GM12878 (cell line): ENCODE results near the gene CCDC43.

ENCODE experiments used
- ETV6 ChIP-seq, 2 experiments: fragments of 450-650 bp in 1 of 2; IDR thresholded peaks in 1 of 2; conservative IDR thresholded peaks in 1 of 2; 2 replicates each; pipeline ENCODE4 v1.6.1; 2014; ENCODE audit warnings: antibody characterized with exemption in 1 of 2, borderline replicate concordance in 1 of 2, low read depth in 1 of 2, mild to moderate bottlenecking in 1 of 2, moderate library complexity in 1 of 2
- FOXM1 ChIP-seq: IDR thresholded peaks from 2 replicates; pipeline ENCODE4 v1.6.1; 2012; ENCODE audit warnings: low read depth, mild to moderate bottlenecking, inconsistent platforms, low read length, moderate library complexity
- MXI1 ChIP-seq: fragments of 150-350 bp; IDR thresholded peaks from 2 replicates; pipeline ENCODE4 v1.6.1; 2011; ENCODE audit warnings: low read depth, mild to moderate bottlenecking, inconsistent platforms, low read length, improper control_type of control experiment
- NR2C2 ChIP-seq: IDR thresholded peaks from 2 replicates; pipeline ENCODE4 v1.6.1; 2011; ENCODE audit warnings: borderline replicate concordance, low read depth; ENCODE audit not compliant: control insufficient read depth, insufficient read length
- NRF1 ChIP-seq: conservative IDR thresholded peaks from 2 replicates; pipeline ENCODE4 v1.6.1; 2011; ENCODE audit warnings: mild to moderate bottlenecking, low read depth, low read length, improper control_type of control experiment
- RFX5 ChIP-seq: IDR thresholded peaks from 2 replicates; pipeline ENCODE4 v1.6.1; 2011; ENCODE audit warnings: low read depth, low read length, improper control_type of control experiment
- SREBF1 ChIP-seq: IDR thresholded peaks from 2 replicates; pipeline ENCODE4 v1.6.1; 2012; ENCODE audit warnings: mild to moderate bottlenecking, low read length
- TARDBP ChIP-seq: IDR thresholded peaks from 2 replicates; pipeline ENCODE4 v1.6.1; 2016; ENCODE audit warnings: borderline replicate concordance
- WRNIP1 ChIP-seq: IDR thresholded peaks from 2 replicates; pipeline ENCODE4 v1.6.1; 2011; ENCODE audit warnings: low read depth, low read length, improper control_type of control experiment, borderline replicate concordance
- ZNF384 ChIP-seq: IDR thresholded peaks from 2 replicates; pipeline ENCODE4 v1.6.1; 2012; ENCODE audit warnings: low read depth, mild to moderate bottlenecking, low read length, improper control_type of control experiment, borderline replicate concordance
- ZSCAN29 ChIP-seq: fragments of 450-650 bp; IDR thresholded peaks from 2 replicates; pipeline ENCODE4 v1.6.1; 2017; ENCODE audit warnings: mild to moderate bottlenecking, moderate library complexity
- TF ChIP-seq, protein P1 (sequence below), 3 experiments: IDR thresholded peaks in 2 of 3; conservative IDR thresholded peaks in 1 of 3; 2 replicates each; pipeline ENCODE4 v1.5.1; 2011; ENCODE audit warnings: low read depth in 3 of 3, low read length in 3 of 3, mild to moderate bottlenecking in 3 of 3, control low read depth in 2 of 3, moderate library complexity in 2 of 3, inconsistent platforms in 1 of 3, mixed read lengths in 1 of 3; ENCODE audit not compliant: control insufficient read depth in 2 of 3, insufficient read depth in 1 of 3; ENCODE audit errors: extremely low read depth in 1 of 3
- TF ChIP-seq, protein P2 (sequence below): fragments of 150-350 bp; IDR thresholded peaks from 2 replicates; pipeline ENCODE4 v1.6.1; 2016; ENCODE audit warnings: low read depth, low read length

DNA sequence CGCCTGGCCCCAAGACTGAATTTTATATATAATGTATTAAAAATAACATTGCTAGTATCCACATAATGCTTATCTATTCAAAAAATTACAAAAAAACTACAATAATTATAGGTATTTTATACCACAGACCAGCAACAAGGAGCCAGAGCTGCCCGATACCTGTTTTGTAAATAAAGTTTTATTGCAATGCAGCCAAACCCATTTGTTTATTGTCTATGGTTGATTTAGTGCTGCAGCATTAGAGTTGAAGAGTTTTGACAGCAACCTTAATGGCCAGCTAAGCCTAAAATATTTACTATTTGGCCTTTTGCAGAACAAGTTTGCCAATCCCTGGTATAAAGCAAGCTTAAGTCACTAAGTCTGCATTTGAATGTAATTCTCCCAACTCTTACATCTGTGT is 27.7 kb downstream of the CCDC43 start:
- TF ChIP-seq TARDBP = no peak
- TF ChIP-seq, protein P1, sequence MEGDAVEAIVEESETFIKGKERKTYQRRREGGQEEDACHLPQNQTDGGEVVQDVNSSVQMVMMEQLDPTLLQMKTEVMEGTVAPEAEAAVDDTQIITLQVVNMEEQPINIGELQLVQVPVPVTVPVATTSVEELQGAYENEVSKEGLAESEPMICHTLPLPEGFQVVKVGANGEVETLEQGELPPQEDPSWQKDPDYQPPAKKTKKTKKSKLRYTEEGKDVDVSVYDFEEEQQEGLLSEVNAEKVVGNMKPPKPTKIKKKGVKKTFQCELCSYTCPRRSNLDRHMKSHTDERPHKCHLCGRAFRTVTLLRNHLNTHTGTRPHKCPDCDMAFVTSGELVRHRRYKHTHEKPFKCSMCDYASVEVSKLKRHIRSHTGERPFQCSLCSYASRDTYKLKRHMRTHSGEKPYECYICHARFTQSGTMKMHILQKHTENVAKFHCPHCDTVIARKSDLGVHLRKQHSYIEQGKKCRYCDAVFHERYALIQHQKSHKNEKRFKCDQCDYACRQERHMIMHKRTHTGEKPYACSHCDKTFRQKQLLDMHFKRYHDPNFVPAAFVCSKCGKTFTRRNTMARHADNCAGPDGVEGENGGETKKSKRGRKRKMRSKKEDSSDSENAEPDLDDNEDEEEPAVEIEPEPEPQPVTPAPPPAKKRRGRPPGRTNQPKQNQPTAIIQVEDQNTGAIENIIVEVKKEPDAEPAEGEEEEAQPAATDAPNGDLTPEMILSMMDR (IDR thresholded peaks at IDR 0.05 in 2 of 3, conservative IDR thresholded peaks at IDR 0.05 in 1 of 3; ENCODE audit: control insufficient read depth in 2 of 3, extremely low read depth in 1 of 3, insufficient read depth in 1 of 3, low read depth in 3 of 3, low read length in 3 of 3) = no peak
- TF ChIP-seq, protein P2, sequence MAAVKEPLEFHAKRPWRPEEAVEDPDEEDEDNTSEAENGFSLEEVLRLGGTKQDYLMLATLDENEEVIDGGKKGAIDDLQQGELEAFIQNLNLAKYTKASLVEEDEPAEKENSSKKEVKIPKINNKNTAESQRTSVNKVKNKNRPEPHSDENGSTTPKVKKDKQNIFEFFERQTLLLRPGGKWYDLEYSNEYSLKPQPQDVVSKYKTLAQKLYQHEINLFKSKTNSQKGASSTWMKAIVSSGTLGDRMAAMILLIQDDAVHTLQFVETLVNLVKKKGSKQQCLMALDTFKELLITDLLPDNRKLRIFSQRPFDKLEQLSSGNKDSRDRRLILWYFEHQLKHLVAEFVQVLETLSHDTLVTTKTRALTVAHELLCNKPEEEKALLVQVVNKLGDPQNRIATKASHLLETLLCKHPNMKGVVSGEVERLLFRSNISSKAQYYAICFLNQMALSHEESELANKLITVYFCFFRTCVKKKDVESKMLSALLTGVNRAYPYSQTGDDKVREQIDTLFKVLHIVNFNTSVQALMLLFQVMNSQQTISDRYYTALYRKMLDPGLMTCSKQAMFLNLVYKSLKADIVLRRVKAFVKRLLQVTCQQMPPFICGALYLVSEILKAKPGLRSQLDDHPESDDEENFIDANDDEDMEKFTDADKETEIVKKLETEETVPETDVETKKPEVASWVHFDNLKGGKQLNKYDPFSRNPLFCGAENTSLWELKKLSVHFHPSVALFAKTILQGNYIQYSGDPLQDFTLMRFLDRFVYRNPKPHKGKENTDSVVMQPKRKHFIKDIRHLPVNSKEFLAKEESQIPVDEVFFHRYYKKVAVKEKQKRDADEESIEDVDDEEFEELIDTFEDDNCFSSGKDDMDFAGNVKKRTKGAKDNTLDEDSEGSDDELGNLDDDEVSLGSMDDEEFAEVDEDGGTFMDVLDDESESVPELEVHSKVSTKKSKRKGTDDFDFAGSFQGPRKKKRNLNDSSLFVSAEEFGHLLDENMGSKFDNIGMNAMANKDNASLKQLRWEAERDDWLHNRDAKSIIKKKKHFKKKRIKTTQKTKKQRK = no peak
- no peak for TF ChIP-seq RFX5
- TF ChIP-seq MXI1 = no peak
- TF ChIP-seq FOXM1 = no peak
- no peak for TF ChIP-seq NR2C2
- no peak for TF ChIP-seq WRNIP1
- TF ChIP-seq ZSCAN29 = no peak
- no peak for TF ChIP-seq NRF1
- TF ChIP-seq ZNF384 = no peak
- no peak for TF ChIP-seq SREBF1
- TF ChIP-seq ETV6 (conservative IDR thresholded peaks at IDR 0.05 in 1 of 2, IDR thresholded peaks at IDR 0.05 in 1 of 2; ENCODE audit: borderline replicate concordance in 1 of 2, low read depth in 1 of 2) = no peak
